Glomerular visceral epithelial cell (primary cell): ENCODE measurements around the gene CACNA2D3.

Experiments
- DNase-seq: peaks from one replicate; pipeline ENCODE4 v3.0.0-alpha.2; 2016; ENCODE audit errors: extremely low spot score

CACNA2D3 gene

GRCh38 chr3:55002416-55002930 lies 880.1 kb downstream of the CACNA2D3 start:
- DNase-seq: no peak

DNA sequence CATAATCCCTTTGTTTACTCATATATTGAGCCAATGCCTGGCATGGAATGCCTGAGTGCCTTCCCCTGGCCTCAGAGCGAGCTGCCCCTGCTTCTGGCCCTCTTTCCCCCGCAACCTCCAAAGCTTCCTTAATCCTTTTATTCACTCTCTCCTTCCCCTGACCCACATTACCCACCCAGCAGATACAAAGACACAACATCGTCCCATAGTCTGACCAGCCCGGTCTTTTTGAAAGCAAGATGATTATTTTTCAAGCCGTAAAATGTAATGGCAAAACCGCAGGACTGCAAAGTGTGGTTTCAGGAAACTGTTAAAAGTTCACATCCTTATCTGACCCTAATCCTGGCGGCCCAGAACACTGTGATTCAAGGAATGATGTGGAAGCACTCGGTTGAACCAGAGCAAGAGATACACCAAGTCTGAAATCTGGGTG lies 883.9 kb downstream of the CACNA2D3 start:
- DNase-seq: no peak

GRCh38 chr3:55007971-55008370 lies 885.6 kb downstream of the CACNA2D3 start:
- DNase-seq: no peak

DNA sequence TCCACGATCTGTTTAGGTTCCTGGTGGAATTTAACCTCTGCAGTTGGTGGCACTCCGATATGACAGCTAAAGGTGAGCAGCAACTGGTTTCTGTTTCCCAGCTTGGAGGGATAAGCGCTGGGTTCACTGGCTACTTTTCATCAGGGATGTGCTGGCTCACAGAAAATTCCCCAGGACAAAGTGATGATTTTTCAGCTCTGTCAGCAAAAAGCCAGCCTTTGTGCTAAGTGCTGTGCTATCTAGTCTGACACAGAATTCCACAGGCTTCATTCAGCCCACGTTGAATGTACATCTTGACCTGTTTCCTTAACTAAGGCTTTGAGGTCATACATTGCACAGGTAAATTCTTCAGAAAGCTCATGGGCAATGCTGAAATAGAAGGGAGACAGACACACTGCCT lies 887.0 kb downstream of the CACNA2D3 start:
- no peak for DNase-seq

GRCh38 chr3:55012091-55012490 lies 889.7 kb downstream of the CACNA2D3 start:
- DNase-seq: no peak

DNA sequence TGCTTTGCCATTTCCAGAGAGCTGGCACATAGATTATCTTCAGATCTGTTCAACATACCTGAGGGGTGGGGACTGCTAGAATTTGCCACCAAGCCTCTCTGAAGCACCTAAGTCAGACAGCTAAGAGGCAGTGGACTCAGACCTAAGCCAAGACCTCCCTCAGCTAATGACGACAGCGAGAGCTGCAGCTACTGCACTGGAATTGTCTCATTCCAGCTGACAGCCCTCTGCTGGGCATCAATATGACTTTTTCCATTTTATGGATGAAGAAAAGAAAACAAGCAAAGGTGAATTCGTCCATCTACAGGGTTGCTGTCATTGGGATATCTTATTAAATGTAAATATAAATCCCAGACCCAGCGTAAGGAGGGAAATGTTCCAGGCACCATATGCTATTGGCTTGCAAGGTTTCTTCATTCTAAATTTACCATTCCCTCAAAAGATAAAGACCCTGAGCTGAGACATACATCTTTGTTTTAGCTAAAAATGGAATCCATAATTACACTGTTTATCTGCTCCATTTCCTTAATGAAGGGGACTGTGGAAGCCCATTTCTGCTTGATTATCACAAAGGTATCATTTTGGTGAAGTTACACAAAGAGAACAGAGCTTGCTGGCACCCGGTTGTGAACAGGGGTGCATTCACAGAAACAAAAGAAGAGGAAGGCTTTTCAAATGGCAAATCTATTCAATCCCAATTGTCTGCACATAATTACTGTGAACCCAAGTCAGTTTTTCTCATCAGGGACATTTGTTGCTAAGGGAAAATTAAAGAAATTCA lies 891.0 kb downstream of the CACNA2D3 start:
- peak; percentile 33 for DNase-seq

- DNase-seq: peak; percentile 67
Observed at GRCh38 chr3:55014081-55014480, 891.7 kb downstream of the CACNA2D3 start.

GRCh38 chr3:55014906-55015305 lies 892.6 kb downstream of the CACNA2D3 start:
- DNase-seq: no peak

DNA sequence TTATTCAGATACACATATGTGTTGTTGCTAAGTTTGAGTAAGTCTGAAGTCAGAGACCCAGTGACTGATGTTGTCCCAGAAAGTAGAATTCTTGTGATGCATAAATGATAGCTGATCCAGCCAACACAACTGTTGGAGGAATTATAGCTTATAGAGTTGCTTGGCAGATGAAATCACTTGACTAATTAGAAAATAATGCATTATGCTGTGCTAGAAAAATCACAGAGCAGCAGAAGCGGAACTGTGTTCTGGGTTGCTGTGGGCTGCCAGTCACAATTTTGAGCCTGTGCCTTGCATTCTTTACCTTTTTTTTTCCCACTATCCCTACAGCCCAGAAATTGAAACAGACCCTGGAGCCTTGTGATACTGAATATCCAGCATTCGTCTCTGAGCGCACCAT lies 895.5 kb downstream of the CACNA2D3 start:
- DNase-seq: no peak

- DNase-seq: no peak
Observed at GRCh38 chr3:55030938-55031337, 908.6 kb downstream of the CACNA2D3 start.

DNA sequence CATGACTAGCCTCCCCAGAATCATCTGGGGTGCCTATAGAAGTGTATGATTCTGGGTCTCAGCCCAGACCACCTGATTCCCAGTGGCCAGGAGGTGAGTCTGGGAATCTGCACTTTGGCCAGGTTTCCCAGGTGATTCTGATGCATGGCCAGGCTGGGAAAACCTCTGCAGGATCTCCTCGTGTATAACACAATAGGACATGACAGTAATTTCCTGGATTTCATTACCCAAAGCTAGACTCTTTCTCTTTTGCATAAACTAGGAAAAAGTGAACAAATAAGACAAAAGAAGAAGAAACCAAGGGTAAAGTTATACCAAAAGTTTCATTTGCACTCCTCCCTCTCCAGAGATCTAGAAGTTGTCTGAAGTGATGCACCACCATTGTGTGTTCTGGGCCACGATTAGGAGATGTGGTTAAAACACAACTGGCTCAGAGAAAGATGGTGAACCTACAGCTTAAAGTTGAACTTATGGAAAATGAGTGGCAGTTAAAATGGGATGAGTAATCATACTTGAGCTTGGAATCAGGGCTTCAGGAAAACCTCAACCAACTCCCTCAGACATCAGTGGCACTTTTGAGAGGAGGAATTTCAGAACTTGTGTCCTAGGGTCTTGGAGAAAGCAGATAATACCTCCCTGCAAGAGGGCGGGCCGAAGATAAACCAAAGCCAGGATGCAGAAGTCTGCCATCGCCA lies 914.7 kb downstream of the CACNA2D3 start:
- DNase-seq: no peak

- peak; percentile 6 for DNase-seq
Observed at GRCh38 chr3:55042591-55042990, 920.2 kb downstream of the CACNA2D3 start.

- DNase-seq: no peak
Observed at GRCh38 chr3:55044486-55044885, 922.1 kb downstream of the CACNA2D3 start.

DNA sequence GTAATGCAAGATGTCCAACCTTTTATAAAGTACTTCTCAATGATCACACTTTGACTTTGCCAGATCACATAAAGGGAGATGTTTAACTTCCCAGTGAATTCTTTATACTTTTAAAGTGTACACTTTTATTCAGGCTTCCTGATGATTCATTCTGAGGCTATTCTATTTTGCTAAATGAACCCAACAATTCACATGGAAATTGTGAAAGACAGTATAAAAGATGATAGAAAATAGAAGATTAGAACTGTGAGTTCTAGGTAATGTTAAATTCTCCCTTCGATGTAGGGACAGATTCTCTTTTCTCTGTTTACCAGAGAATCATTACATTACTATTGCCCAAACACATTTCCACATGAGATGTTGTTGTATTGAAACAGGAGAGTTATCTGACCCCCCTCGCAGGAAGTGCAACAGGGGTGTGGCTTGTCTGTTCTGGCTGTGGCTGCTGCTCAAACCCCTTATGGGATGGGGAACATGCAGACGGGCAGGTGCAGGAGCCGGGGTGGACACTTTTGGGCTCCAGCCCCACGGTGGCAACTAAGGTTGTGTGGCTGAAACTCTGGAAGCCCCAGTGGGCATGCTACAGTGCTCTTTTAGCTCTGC lies 936.8 kb downstream of the CACNA2D3 start:
- DNase-seq: no peak

DNA sequence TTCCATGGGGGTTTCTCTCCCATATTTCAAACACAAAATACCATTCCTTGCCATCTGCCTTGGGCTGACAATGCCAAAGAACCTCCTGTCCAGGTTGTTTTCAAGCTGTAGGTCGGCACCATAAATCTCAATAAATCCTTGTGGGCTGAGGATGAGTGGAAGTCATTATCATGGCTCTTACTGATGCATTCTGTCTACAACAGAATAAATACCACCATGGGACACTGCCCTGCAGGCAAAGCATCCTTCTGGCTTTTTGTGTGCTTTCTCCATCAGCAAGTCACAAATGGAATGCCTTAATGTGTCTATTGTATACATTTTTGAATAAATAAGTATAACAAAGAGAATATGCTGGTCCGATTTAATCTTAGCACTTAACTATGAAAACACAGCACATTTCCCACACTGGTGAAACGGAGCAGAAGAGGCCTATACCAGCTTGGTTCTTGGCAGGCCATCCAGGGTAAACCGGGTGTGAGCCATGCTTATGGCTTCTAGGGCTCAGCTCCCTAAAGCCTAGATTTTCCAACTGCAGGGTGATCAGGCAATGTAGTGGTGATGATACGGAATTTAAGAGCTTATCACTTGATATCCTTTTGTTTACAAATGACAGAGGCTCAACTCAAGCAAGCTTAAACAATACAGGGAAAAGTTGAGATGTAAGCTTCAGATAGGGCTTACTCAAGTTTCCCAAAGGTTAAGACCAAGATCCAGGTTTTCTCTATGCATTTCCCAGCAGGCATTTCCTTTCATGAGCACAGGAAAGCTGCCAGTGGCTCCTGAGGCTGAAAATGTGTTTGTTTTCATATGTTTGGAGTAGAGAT lies 938.8 kb downstream of the CACNA2D3 start:
- DNase-seq: no peak

GRCh38 chr3:55061720-55062034 lies 939.3 kb downstream of the CACNA2D3 start:
- no peak for DNase-seq

GRCh38 chr3:55064164-55064563 lies 941.8 kb downstream of the CACNA2D3 start:
- DNase-seq: no peak

- no peak for DNase-seq
Observed at GRCh38 chr3:55065331-55065730, 943.0 kb downstream of the CACNA2D3 start.

DNA sequence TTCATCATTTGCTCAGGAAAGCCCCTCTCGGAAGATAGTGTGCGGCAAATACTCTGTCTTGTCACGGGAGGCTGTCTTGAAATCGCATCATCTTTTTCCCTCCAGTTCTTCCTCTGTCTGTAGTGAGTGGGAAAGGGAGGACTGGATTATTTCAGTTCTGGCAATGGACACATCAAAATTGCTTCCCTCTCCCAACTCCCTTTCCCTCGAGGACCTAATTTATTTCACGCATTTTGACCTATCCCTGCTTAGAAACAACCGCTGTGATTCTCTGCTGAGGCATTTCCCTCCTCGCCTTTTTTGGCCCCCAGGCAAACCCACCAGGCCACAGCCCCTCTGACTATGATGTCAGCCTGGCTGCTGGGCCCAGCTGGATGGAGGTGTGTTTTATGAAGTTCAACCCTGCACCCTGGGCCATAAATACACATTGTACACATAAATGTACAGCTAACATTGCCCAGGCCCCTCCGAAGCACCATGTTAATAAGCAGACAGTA lies 944.2 kb downstream of the CACNA2D3 start:
- DNase-seq: no peak

DNA sequence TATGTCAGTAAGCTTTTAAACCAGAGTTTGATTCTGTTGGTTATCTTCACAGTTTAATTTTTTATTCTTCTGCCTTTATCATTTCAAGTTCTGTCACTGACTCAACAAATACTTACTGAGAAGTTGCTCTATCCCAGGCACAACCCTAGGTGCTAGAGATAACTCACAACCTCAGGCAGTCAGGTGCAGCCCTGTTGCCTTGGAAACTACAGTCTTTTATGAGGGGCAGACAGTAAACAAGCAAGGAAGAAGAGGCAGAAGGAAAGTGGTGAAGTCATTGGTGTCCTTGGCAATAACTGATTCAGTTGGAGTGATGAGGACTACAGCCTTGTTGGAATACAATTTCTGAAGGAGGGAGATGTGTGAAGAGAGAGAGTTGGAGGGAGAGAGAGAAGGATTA lies 947.6 kb downstream of the CACNA2D3 start:
- no peak for DNase-seq

- no peak for DNase-seq
Observed at GRCh38 chr3:55074796-55075195, 952.4 kb downstream of the CACNA2D3 start.

- no peak for DNase-seq
Observed at GRCh38 chr3:55075846-55076245, 953.5 kb downstream of the CACNA2D3 start.
